Neural cell (in vitro differentiated cells): ENCODE results near the gene DAPK2. TPM values are rescaled to one million over a fixed set of nuclear protein-coding genes. Genes with fewer than 3 reads are reported as not detected.

Source experiments
- H2AFZ ChIP-seq: fragments of 200-600, 300-800 bp; sonication (generic), shearing (Covaris generic); 2 replicates; pipeline ENCODE4 v1.6.0; 2014; ENCODE audit warnings: low read depth, mild to moderate bottlenecking, antibody characterized with exemption, low read length, moderate library complexity
- H3F3A ChIP-seq: fragments of 200-600 bp; shearing (Covaris generic); 2 replicates; pipeline ENCODE4 v1.6.1; 2016; ENCODE audit warnings: mild to moderate bottlenecking, moderate library complexity, mixed read lengths, antibody characterized with exemption, low read length; ENCODE audit not compliant: insufficient read depth, poor library complexity, severe bottlenecking
- H3K27ac ChIP-seq: fragments of 200-600, 300-800 bp; sonication (generic), shearing (Covaris generic); 2 replicates; pipeline ENCODE4 v1.5.1; 2014; ENCODE audit warnings: mild to moderate bottlenecking, low read length, moderate library complexity
- H3K27me3 ChIP-seq: fragments of 300-800, 200-600 bp; sonication (generic), shearing (Covaris generic); 2 replicates; pipeline ENCODE4 v1.6.0; 2014; ENCODE audit warnings: mild to moderate bottlenecking, low read depth, low read length, moderate library complexity; ENCODE audit not compliant: insufficient read depth
- H3K36me3 ChIP-seq: fragments of 300-800, 200-600 bp; sonication (generic), shearing (Covaris generic); 2 replicates; pipeline ENCODE4 v1.5.1; 2014; ENCODE audit warnings: mild to moderate bottlenecking, antibody characterized with exemption, low read length, moderate library complexity; ENCODE audit not compliant: insufficient read depth
- H3K4me2 ChIP-seq: fragments of 300-800, 200-600 bp; sonication (generic), shearing (Covaris generic); 2 replicates; pipeline ENCODE4 v1.6.0; 2014; ENCODE audit warnings: mild to moderate bottlenecking, low read length
- H3K4me3 ChIP-seq: fragments of 300-800, 200-600 bp; sonication (generic), shearing (Covaris generic); 2 replicates; pipeline ENCODE4 v1.5.1; 2014; ENCODE audit warnings: mild to moderate bottlenecking, low read length, moderate library complexity
- H3K79me2 ChIP-seq: fragments of 200-600 bp; shearing (Covaris generic); replicated peaks from 2 replicates; pipeline ENCODE4 v1.6.0; 2014; ENCODE audit warnings: mild to moderate bottlenecking, low read length, moderate library complexity; ENCODE audit not compliant: insufficient read depth
- H3K9ac ChIP-seq: fragments of 300-800, 200-600 bp; sonication (generic), shearing (Covaris generic); 2 replicates; pipeline ENCODE4 v1.6.1; 2016; ENCODE audit warnings: mild to moderate bottlenecking, low read length, mixed read lengths
- H3K9me2 ChIP-seq: fragments of 200-600 bp; shearing (Covaris generic); 2 replicates; pipeline ENCODE4 v1.6.1; 2016; ENCODE audit warnings: mild to moderate bottlenecking, low read length, mixed read lengths; ENCODE audit not compliant: insufficient read depth
- H3K9me3 ChIP-seq: fragments of 200-600, 300-800 bp; sonication (generic), shearing (Covaris generic); 2 replicates; pipeline ENCODE4 v1.6.1; 2016; ENCODE audit warnings: mild to moderate bottlenecking, mixed run types, low read length, moderate library complexity, mixed read lengths
- H4K20me1 ChIP-seq: fragments of 200-600 bp; shearing (Covaris generic); 2 replicates; pipeline ENCODE4 v1.6.1; 2016; ENCODE audit warnings: mild to moderate bottlenecking, mixed run types; ENCODE audit not compliant: insufficient read depth
- EP300 ChIP-seq: fragments of 450-650 bp; conservative IDR thresholded peaks from 2 replicates; pipeline ENCODE4 v1.6.1; 2014; ENCODE audit warnings: antibody characterized with exemption, mild to moderate bottlenecking, moderate library complexity; ENCODE audit not compliant: poor library complexity, severe bottlenecking
- EZH2 ChIP-seq: fragments of 200-600, 300-800 bp; shearing (Covaris generic), sonication (generic); IDR thresholded peaks from 2 replicates; pipeline ENCODE4 v1.6.1; 2014; ENCODE audit warnings: antibody characterized with exemption, low read length, borderline replicate concordance, mild to moderate bottlenecking; ENCODE audit not compliant: insufficient read depth, poor library complexity, severe bottlenecking
- MXI1 ChIP-seq: fragments of 450-650 bp; conservative IDR thresholded peaks from 2 replicates; pipeline ENCODE4 v1.6.1; 2014; ENCODE audit warnings: antibody characterized with exemption, mild to moderate bottlenecking; ENCODE audit not compliant: poor library complexity, severe bottlenecking
- POLR2AphosphoS5 ChIP-seq: IDR thresholded peaks from 2 replicates; pipeline ENCODE4 v1.6.1; 2012
- RAD21 ChIP-seq: fragments of 450-650 bp; conservative IDR thresholded peaks from 2 replicates; pipeline ENCODE4 v1.6.1; 2014; ENCODE audit warnings: antibody characterized with exemption, mild to moderate bottlenecking, moderate library complexity
- SMC3 ChIP-seq: fragments of 450-650 bp; conservative IDR thresholded peaks from 2 replicates; pipeline ENCODE4 v1.6.1; 2014; ENCODE audit warnings: antibody characterized with exemption, mild to moderate bottlenecking, moderate library complexity; ENCODE audit not compliant: poor library complexity
- TAF1 ChIP-seq: IDR thresholded peaks from 2 replicates; pipeline ENCODE4 v1.6.1; 2012; ENCODE audit warnings: low read depth
- polyA plus RNA-seq: library from polyadenylated mRNA; depleted of rRNA; stranded (reverse); fragments of >200 nt; gene quantifications from 2 replicates; pipeline ENCODE4 v1.2.3, GENCODE V29; 2014
- TF ChIP-seq, protein P1 (sequence below): fragments of 450-650 bp; IDR thresholded peaks from 2 replicates; pipeline ENCODE4 v1.5.1; 2014; ENCODE audit warnings: antibody characterized with exemption, mild to moderate bottlenecking, moderate library complexity; ENCODE audit not compliant: poor library complexity, severe bottlenecking
- TF ChIP-seq, protein P2 (sequence below): IDR thresholded peaks from 2 replicates; pipeline ENCODE4 v1.6.1; 2012; ENCODE audit warnings: borderline replicate concordance

DAPK2 gene
- polyA plus RNA-seq, 1 donor from 2014 or later: 0.78 TPM

DNA sequence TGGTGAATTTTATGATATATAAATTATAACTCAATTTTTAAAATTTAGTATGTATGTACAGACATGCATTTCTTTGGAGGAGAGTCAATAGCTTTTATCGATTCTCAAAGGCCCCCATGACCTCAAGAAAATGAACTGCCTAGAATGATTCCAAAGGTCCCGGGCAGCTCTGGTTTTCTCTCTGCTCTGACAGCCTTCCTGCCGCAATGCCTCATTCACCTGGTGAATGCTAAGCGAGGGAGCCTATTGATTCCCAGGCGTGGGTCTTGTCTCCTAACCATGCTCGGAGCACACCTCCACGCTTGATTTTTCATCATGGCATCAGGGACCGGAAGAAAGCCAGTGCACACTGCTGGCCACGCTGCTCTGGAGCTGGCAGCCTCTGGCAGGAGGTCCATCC, 132.9 kb downstream of the DAPK2 start:
- Histone ChIP-seq H3K9ac (no peak overlapping the region), H3K27ac (no peak overlapping the region), H3K9me3 (no peaks in the 10 kb centered on the region), H3K36me3 (no peaks in the 10 kb centered on the region), H3K79me2 (no peaks in the 10 kb centered on the region), H3K9me2 (no peaks in the 10 kb centered on the region), H3K4me3 (no peak overlapping the region), H2AFZ (no peak overlapping the region), H3F3A (no peaks in the 10 kb centered on the region), H4K20me1 (no peaks in the 10 kb centered on the region), H3K27me3 (no peaks in the 10 kb centered on the region), H3K4me2 (no peak overlapping the region)
- TF ChIP-seq EP300 (no peak), RAD21 (no peak), TAF1 (no peak), SMC3 (no peak), MXI1 (no peak), EZH2 (no peak), POLR2AphosphoS5 (no peak)
- TF ChIP-seq, protein P1, sequence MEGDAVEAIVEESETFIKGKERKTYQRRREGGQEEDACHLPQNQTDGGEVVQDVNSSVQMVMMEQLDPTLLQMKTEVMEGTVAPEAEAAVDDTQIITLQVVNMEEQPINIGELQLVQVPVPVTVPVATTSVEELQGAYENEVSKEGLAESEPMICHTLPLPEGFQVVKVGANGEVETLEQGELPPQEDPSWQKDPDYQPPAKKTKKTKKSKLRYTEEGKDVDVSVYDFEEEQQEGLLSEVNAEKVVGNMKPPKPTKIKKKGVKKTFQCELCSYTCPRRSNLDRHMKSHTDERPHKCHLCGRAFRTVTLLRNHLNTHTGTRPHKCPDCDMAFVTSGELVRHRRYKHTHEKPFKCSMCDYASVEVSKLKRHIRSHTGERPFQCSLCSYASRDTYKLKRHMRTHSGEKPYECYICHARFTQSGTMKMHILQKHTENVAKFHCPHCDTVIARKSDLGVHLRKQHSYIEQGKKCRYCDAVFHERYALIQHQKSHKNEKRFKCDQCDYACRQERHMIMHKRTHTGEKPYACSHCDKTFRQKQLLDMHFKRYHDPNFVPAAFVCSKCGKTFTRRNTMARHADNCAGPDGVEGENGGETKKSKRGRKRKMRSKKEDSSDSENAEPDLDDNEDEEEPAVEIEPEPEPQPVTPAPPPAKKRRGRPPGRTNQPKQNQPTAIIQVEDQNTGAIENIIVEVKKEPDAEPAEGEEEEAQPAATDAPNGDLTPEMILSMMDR: no peak
- TF ChIP-seq, protein P2, sequence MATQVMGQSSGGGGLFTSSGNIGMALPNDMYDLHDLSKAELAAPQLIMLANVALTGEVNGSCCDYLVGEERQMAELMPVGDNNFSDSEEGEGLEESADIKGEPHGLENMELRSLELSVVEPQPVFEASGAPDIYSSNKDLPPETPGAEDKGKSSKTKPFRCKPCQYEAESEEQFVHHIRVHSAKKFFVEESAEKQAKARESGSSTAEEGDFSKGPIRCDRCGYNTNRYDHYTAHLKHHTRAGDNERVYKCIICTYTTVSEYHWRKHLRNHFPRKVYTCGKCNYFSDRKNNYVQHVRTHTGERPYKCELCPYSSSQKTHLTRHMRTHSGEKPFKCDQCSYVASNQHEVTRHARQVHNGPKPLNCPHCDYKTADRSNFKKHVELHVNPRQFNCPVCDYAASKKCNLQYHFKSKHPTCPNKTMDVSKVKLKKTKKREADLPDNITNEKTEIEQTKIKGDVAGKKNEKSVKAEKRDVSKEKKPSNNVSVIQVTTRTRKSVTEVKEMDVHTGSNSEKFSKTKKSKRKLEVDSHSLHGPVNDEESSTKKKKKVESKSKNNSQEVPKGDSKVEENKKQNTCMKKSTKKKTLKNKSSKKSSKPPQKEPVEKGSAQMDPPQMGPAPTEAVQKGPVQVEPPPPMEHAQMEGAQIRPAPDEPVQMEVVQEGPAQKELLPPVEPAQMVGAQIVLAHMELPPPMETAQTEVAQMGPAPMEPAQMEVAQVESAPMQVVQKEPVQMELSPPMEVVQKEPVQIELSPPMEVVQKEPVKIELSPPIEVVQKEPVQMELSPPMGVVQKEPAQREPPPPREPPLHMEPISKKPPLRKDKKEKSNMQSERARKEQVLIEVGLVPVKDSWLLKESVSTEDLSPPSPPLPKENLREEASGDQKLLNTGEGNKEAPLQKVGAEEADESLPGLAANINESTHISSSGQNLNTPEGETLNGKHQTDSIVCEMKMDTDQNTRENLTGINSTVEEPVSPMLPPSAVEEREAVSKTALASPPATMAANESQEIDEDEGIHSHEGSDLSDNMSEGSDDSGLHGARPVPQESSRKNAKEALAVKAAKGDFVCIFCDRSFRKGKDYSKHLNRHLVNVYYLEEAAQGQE: no peak

DNA sequence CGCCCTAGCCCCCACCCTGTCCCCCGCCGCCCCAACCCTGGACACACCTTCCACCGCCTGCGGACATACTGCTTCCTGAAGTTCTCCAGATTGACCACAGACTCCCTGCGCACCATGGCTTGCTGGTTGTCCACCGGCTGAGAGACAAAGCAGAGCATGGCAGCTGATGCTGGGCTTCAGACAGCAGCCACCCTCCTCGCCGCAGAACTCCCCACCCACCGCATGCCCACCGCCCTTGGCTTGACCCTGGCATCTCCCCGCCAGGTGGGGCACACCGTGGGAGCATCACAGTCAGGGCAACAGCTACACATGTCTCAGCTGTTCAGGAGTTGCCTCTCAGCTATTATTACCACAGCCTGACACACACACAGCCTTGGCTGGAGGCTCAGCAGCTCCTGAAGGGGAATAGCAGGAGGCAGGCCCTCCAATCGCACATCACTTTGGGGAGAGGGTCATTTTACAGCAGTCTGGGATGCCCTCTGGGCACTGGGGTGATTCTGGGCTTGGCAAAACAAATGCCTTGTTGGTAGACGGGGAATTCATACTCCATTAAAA, 134.1 kb downstream of the DAPK2 start:
- Histone ChIP-seq H3K79me2 (no peaks in the 10 kb centered on the region), H4K20me1 (no peaks in the 10 kb centered on the region), H3K4me2 (no peak overlapping the region), H3F3A (no peaks in the 10 kb centered on the region), H3K9me2 (no peaks in the 10 kb centered on the region), H3K36me3 (no peaks in the 10 kb centered on the region), H3K9ac (no peak overlapping the region), H3K27me3 (no peaks in the 10 kb centered on the region), H3K27ac (no peak overlapping the region), H3K9me3 (no peaks in the 10 kb centered on the region), H2AFZ (no peak overlapping the region), H3K4me3 (no peak overlapping the region)
- TF ChIP-seq, protein P2: no peak
- no peak for TF ChIP-seq SMC3
- TF ChIP-seq, protein P1: no peak
- no peak for TF ChIP-seq RAD21
- no peak for TF ChIP-seq EP300
- no peak for TF ChIP-seq TAF1
- TF ChIP-seq POLR2AphosphoS5: no peak
- no peak for TF ChIP-seq EZH2
- no peak for TF ChIP-seq MXI1
